ENCODE results near the gene E2F4. TPM values are rescaled to one million over a fixed set of nuclear protein-coding genes. Genes with fewer than 3 reads are reported as not detected.
A peak's percentile ranks its signal among the peaks of the same experiment; 100 is the strongest.

The E2F4 gene
- total and polyA plus RNA-seq, 3 donors from 2014 or later, result 72.5 to 126 (median 110) TPM

DNA sequence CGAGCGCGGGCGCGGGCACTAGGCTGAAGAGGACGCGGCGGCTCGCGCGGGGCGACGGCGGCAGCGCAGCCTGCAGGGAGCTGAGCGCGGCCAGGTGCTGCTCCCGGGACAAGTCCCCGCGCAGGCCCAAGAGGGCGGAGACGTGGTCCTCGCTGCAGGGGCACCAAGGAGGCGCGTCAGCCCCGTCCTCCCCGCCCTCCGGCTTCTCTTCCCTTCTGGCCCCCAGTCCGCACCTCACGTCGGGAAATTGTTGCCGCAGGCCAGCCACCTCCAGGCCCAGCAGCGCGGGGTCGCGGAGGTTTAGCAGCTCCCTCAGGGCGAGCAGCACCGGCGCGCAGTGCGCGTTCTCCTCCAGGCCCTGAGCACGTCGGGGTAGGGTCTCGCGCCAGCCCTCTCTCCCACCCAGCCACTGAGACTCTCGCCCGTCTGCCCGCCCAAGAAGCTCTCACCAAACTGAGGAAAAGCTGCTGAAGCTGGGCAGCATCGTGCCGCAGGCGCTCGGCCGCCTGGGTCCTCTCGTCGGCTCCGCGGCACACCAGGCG is 7.4 kb upstream of the E2F4 start:
- Histone ChIP-seq H3K4me1 (peaks cover 29% of the 10 kb centered on the region), H3K27me3 (no peaks in the 10 kb centered on the region), H3K36me3 (ENCODE audit: low read depth, missing control alignments) (no peaks in the 10 kb centered on the region), H3K4me3 (peak overlapping the region; percentile 64 to 81), H3K9me3 (no peaks in the 10 kb centered on the region), H3K27ac (peak overlapping the region; percentile 98 to 99)
- DNase-seq, result no peak
- TF ChIP-seq CTCF (IDR thresholded peaks at IDR 0.05), result no peak
- TF ChIP-seq POLR2A (IDR thresholded peaks at IDR 0.05), result no peak
- intact Hi-C loops (cut with DNase I; ENCODE audit: low total_unique reads), result no loop called here
- WGBS, 2 donors, result 2 to 5% methylated on average over 40 to 57 of the region's 59 CpGs

DNA sequence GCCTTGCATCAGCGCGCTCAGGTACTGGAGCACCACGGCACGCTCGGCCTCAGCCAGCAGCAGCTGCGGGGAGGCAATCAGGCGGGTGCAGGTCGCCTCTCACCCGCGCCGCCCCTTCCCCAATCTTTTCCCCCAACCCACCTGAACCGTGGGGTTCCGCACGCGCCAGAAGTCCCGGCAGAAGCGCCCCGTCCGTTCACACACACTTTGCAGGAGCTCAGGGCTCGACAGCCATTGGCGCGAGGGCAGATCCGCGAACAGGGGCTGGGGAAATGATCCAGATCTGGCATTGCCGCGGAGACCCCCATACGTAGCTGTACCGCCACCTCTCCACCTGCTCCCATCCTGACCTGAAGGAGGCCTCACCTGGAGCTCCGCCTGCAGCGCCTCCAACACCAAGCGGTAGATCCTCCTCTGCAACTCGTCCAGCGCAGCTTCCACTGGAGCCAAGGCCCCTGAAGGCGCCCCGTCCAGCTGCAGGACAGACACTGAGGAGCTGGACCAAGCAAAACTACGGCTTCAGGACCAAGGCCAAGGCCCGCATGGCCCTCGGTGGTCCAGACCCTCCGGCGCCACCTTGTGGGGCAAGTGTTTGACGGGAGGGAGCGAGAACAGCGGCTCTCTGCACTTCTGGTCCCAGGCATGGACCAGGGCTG is 6.8 kb upstream of the E2F4 start:
- peaks cover 32% of the 10 kb centered on the region for H3K4me1 ChIP-seq
- DNase-seq, result peak; percentile 95
- no peak for TF ChIP-seq POLR2A (IDR thresholded peaks at IDR 0.05)
- peak; percentile 77 to 81 (median 80) for TF ChIP-seq CTCF (IDR thresholded peaks at IDR 0.05)
- H3K27me3 ChIP-seq, result no peaks in the 10 kb centered on the region
- H3K36me3 ChIP-seq (ENCODE audit: low read depth, missing control alignments), result no peaks in the 10 kb centered on the region
- WGBS, 2 donors, result 6 to 7% methylated on average over 18 to 41 of the region's 43 CpGs
- no peaks in the 10 kb centered on the region for H3K9me3 ChIP-seq
- peak overlapping the region; percentile 64 to 81 for H3K4me3 ChIP-seq
- H3K27ac ChIP-seq, result peak overlapping the region; percentile 98 to 99
- intact Hi-C loops (cut with DNase I; ENCODE audit: low total_unique reads), result no loop called here

GRCh38 chr16:67185651-67186134 is 6.3 kb upstream of the E2F4 start:
- H3K27ac ChIP-seq, result peak overlapping the region; percentile 98 to 99
- DNase-seq, result no peak
- no peaks in the 10 kb centered on the region for H3K36me3 ChIP-seq (ENCODE audit: low read depth, missing control alignments)
- intact Hi-C loops (cut with DNase I; ENCODE audit: low total_unique reads), result no loop called here
- TF ChIP-seq POLR2A (IDR thresholded peaks at IDR 0.05) (no peak), CTCF (IDR thresholded peaks at IDR 0.05) (no peak)
- no peaks in the 10 kb centered on the region for H3K27me3 ChIP-seq
- WGBS, 2 donors, result 4 to 6% methylated on average over 12 of the region's 12 CpGs
- H3K9me3 ChIP-seq, result no peaks in the 10 kb centered on the region
- peaks cover 34% of the 10 kb centered on the region for H3K4me1 ChIP-seq
- peak overlapping the region in 1 of 2 donors; percentile 81 for H3K4me3 ChIP-seq

DNA sequence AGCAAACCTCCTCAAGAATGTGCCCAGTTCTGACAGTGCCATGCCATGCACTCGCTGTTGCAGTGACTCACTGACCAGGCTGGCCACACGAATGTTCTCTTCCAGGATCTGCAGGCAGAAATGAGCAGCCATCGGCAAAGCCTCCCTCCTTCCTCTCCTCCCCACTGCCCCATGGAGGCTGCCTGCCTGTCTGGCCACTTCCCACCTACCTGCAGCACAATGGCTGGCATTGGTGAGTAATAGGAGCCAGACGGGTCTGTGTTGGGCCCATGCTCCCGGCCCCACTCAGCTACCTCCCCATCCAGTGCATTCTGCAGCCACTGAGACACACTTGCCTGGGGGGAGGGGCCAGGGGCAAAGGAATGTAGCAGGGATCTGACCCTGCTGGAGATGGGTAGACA is 5.4 kb upstream of the E2F4 start:
- no peak overlapping the region for H3K27ac ChIP-seq
- intact Hi-C loops (cut with DNase I; ENCODE audit: low total_unique reads), result no loop called here
- no peak overlapping the region for H3K4me3 ChIP-seq
- H3K27me3 ChIP-seq, result no peaks in the 10 kb centered on the region
- no peaks in the 10 kb centered on the region for H3K9me3 ChIP-seq
- no peak for TF ChIP-seq POLR2A (IDR thresholded peaks at IDR 0.05)
- no peak for TF ChIP-seq CTCF (IDR thresholded peaks at IDR 0.05)
- no peaks in the 10 kb centered on the region for H3K36me3 ChIP-seq (ENCODE audit: low read depth, missing control alignments)
- no peak for DNase-seq
- WGBS, 2 donors, result 47 to 69% methylated on average over 3 to 5 of the region's 5 CpGs
- peaks cover 40% of the 10 kb centered on the region for H3K4me1 ChIP-seq

All from testis (tissue), 3 donors.